B cell (primary cell): ENCODE results near the gene ST3GAL3. TPM values are rescaled to one million over a fixed set of nuclear protein-coding genes. Genes with fewer than 3 reads are reported as not detected.

Experiments used
- ATAC-seq: fragments of 200-7000 bp; cut with Tn5 transposase; one replicate; pipeline ENCODE4 v1.10.0; 2021; ENCODE audit warnings: low read depth, mild to moderate bottlenecking, moderate number of reproducible peaks, moderate library complexity
- CTCF ChIA-PET: fragments of 350-600 bp; sonication (Branson Sonifier 250); formaldehyde crosslinking; loops from one replicate; lab custom pipeline; 2021; ENCODE audit warnings: antibody characterized with exemption, inconsistent platforms; lab: Charles Lee
- POLR2A ChIA-PET: fragments of 350-600 bp; sonication (Branson Sonifier 250); formaldehyde crosslinking; loops from one replicate; lab custom pipeline; 2021; ENCODE audit warnings: antibody characterized with exemption; lab: Charles Lee
- DNase-seq: peaks from one replicate; pipeline ENCODE4 v3.0.0; 2013
- H2AFZ ChIP-seq: 2 replicates; pipeline ENCODE4 v1.6.1; 2012; ENCODE audit warnings: mild to moderate bottlenecking, low read depth, low read length; ENCODE audit not compliant: insufficient read depth, poor library complexity, severe bottlenecking
- H3K27ac ChIP-seq, 2 donors: 1 replicate in 1 of 2; 2 replicates in 1 of 2; pipeline ENCODE4 v1.5.1; 2012 to 2013; ENCODE audit warnings: low read length in 2 of 2, mild to moderate bottlenecking in 2 of 2, moderate library complexity in 1 of 2
- H3K27me3 ChIP-seq, 4 experiments: fragments of 200-600 bp in 1 of 4; sonication (generic) in 1 of 4; replicated peaks in 1 of 4; 1 replicate in 2 of 4; 2 replicates in 2 of 4; pipeline versions ENCODE4 v1.6.1 to v1.7.0; 2013 to 2016; ENCODE audit warnings: low read length in 3 of 4, mild to moderate bottlenecking in 2 of 4, mixed read lengths in 1 of 4, moderate library complexity in 1 of 4; ENCODE audit not compliant: insufficient read depth in 4 of 4, control insufficient read depth in 3 of 4; ENCODE audit errors: control extremely low read depth in 1 of 4
- H3K36me3 ChIP-seq, 2 experiments: replicated peaks in 1 of 2; 1 replicate in 1 of 2; 2 replicates in 1 of 2; pipeline versions ENCODE4 v1.6.1 to v1.7.1; 2013; ENCODE audit warnings: low read length in 1 of 2; ENCODE audit not compliant: insufficient read depth in 2 of 2, control insufficient read depth in 1 of 2; ENCODE audit errors: control extremely low read depth in 1 of 2, extremely low read depth in 1 of 2
- H3K4me1 ChIP-seq, 2 donors: fragments of 200-600 bp in 1 of 2; sonication (generic) in 1 of 2; 1 replicate in 1 of 2; 2 replicates in 1 of 2; pipeline versions ENCODE4 v1.5.1 to v1.6.1; 2013 to 2017; ENCODE audit warnings: low read length in 2 of 2; ENCODE audit not compliant: control insufficient read depth in 2 of 2, insufficient read depth in 2 of 2
- H3K4me2 ChIP-seq: replicated peaks from 2 replicates; pipeline ENCODE3; 2012; ENCODE audit warnings: mild to moderate bottlenecking, low read depth, low read length; ENCODE audit not compliant: poor library complexity, severe bottlenecking
- H3K4me3 ChIP-seq, 5 experiments: fragments of 200-600 bp in 1 of 5; sonication (generic) in 1 of 5; 1 replicate in 3 of 5; 2 replicates in 2 of 5; pipeline versions ENCODE4 v1.5.1 to v1.7.0; 2011 to 2016; ENCODE audit warnings: low read length in 4 of 5, mild to moderate bottlenecking in 4 of 5, low read depth in 2 of 5, control low read depth in 1 of 5, moderate library complexity in 1 of 5; ENCODE audit not compliant: insufficient read depth in 1 of 5; ENCODE audit errors: control extremely low read depth in 1 of 5, extremely low read depth in 1 of 5
- H3K79me2 ChIP-seq: fragments of 200-600 bp; sonication (generic); one replicate; pipeline ENCODE4 v1.6.0; 2016; ENCODE audit warnings: low read length; ENCODE audit not compliant: control insufficient read depth, insufficient read depth
- H3K9ac ChIP-seq: fragments of 200-600 bp; sonication (generic); 2 replicates; pipeline ENCODE4 v1.6.1; 2017; ENCODE audit warnings: mild to moderate bottlenecking, low read length, moderate library complexity
- H3K9me3 ChIP-seq, 3 donors: one replicate each; pipeline versions ENCODE4 v1.6.1 to v1.7.1; 2013; ENCODE audit warnings: low read length in 2 of 3; ENCODE audit not compliant: control insufficient read depth in 2 of 3, insufficient read depth in 1 of 3; ENCODE audit errors: control extremely low read depth in 1 of 3
- H4K20me1 ChIP-seq: 2 replicates; pipeline ENCODE4 v1.6.0; 2012; ENCODE audit warnings: mild to moderate bottlenecking, low read length; ENCODE audit not compliant: insufficient read depth, control insufficient read depth, poor library complexity, severe bottlenecking
- H3K27ac Mint-ChIP-seq: one replicate; pipeline ENCODE4 v1.8.0; 2021; ENCODE audit warnings: mixed read lengths
- H3K27me3 Mint-ChIP-seq: one replicate; pipeline ENCODE4 v1.8.0; 2021; ENCODE audit warnings: mixed read lengths
- H3K4me1 Mint-ChIP-seq: one replicate; pipeline ENCODE4 v1.8.0; 2021; ENCODE audit warnings: mixed read lengths
- H3K4me3 Mint-ChIP-seq: one replicate; pipeline ENCODE4 v1.8.0; 2021; ENCODE audit warnings: mixed read lengths
- H3K9me3 Mint-ChIP-seq: one replicate; pipeline ENCODE4 v1.8.0; 2022; ENCODE audit warnings: mixed read lengths; ENCODE audit not compliant: insufficient read depth
- CTCF ChIP-seq: fragments of 200-600 bp; IDR thresholded peaks from one replicate; pipeline ENCODE4 v1.8.0; 2022; ENCODE audit warnings: antibody characterized with exemption, mild to moderate bottlenecking
- EZH2 ChIP-seq: IDR thresholded peaks from 2 replicates; pipeline ENCODE4 v1.6.1; 2012; ENCODE audit warnings: borderline replicate concordance, low read depth, mild to moderate bottlenecking, moderate library complexity, low read length; ENCODE audit not compliant: insufficient read depth, poor library complexity, severe bottlenecking
- WGBS: methylation state at CpG from one replicate; pipeline ENCODE4 v1.1.5; 2013; ENCODE audit warnings: missing lambda C conversion rate; ENCODE audit not compliant: insufficient coverage; 5-methylcytosine and 5-hydroxymethylcytosine counted together
- intact Hi-C: fragments of 100-400 bp; cut with micrococcal nuclease; formaldehyde crosslinking; loops from one replicate; pipeline ENCODE4 v1.10.0; 2022
- polyA plus RNA-seq: library from polyadenylated mRNA; depleted of rRNA; stranded (reverse); fragments of >200 nt; gene quantifications from 2 replicates; pipeline ENCODE4 v1.2.3, GENCODE V29; 2012
- small RNA-seq: library from RNA; depleted of rRNA; stranded (forward); fragments of <200 nt; gene quantifications from one replicate; pipeline ENCODE3, GENCODE V24; 2012; ENCODE audit warnings: low replicate concordance, low read depth; ENCODE audit not compliant: insufficient read length
- total RNA-seq, 2 donors: library from RNA; stranded (reverse); fragments of 120-200 nt in 1 of 2; gene quantifications; 1 replicate in 1 of 2; 2 replicates in 1 of 2; pipeline versions ENCODE4 v1.2.3 to v1.2.4, GENCODE V29; 2013 to 2022

The ST3GAL3 gene
- total and polyA plus RNA-seq, 2 donors (not counting 1 experiment from before 2014, with no cell fraction given): 16.8 to 31.4 TPM

- intact Hi-C loops: no loop called here
- ChIA-PET CTCF (interaction anchor here (1.2 kb wide), 1 partner anchor 56 kb away, joined by 3 read pairs; no protein-coding TSS in a partner anchor), POLR2A (interaction anchor here (0.5 kb wide), 1 partner anchor 45 kb away, joined by 3 read pairs; no protein-coding TSS in a partner anchor)
- H3K9ac ChIP-seq: peak overlapping the region; percentile 63
- no peaks in the 10 kb centered on the region for H3K9me3 ChIP-seq
- Mint-ChIP-seq H3K9me3 (no peaks in the 10 kb centered on the region), H3K27me3 (no peaks in the 10 kb centered on the region), H3K4me1 (peaks cover 51% of the 10 kb centered on the region), H3K27ac (peak overlapping the region; percentile 2), H3K4me3 (peak overlapping the region; percentile 93)
- ATAC-seq (no peak), DNase-seq (peak; percentile 35)
- peak overlapping the region; percentile 90 for H3K4me2 ChIP-seq
- no peak overlapping the region for H3K27ac ChIP-seq
- H3K4me3 ChIP-seq: peak overlapping the region in 1 of 5 experiments; percentile 41
- H3K4me1 ChIP-seq: peaks cover 32 to 57% of the 10 kb centered on the region in 2 donors
- peaks cover 0 to 23% of the 10 kb centered on the region in 2 experiments for H3K36me3 ChIP-seq
- H4K20me1 ChIP-seq: peaks cover 33% of the 10 kb centered on the region
- 84% methylated on average over 10 of the region's 13 CpGs for WGBS
- peaks cover 10% of the 10 kb centered on the region for H3K79me2 ChIP-seq
- peak overlapping the region; percentile 77 for H2AFZ ChIP-seq
- TF ChIP-seq EZH2: no peak
- TF ChIP-seq CTCF: no peak
- H3K27me3 ChIP-seq: no peaks in the 10 kb centered on the region
These were observed 273.2 kb downstream of the ST3GAL3 start for GRCh38 chr1:43980255-43981134.

Small RNA genes within 50 kb of the gene (small RNA-seq; reads per million reads assigned to genes)
- gene AL451062.2 (not detected), gene RF00026 (not detected)

Other genes starting within 250 kb of the ST3GAL3 start
- 0.07 and 0.22 TPM in 2 replicates for gene PTPRF, start 176.7 kb upstream of the ST3GAL3 start, total RNA-seq
- 0.12 and 0.13 TPM in 2 replicates for gene PTPRF, start 176.7 kb upstream of the ST3GAL3 start, polyA plus RNA-seq
- 52.2 and 57.0 TPM in 2 replicates for gene KDM4A, start 57.4 kb upstream of the ST3GAL3 start, total RNA-seq
- 12.2 and 20.2 TPM in 2 replicates for gene KDM4A, start 57.4 kb upstream of the ST3GAL3 start, polyA plus RNA-seq
- gene ARTN, start 226.3 kb downstream of the ST3GAL3 start, total RNA-seq: 0.53 and 0.64 TPM in 2 replicates
- 0.13 and 0.29 TPM in 2 replicates for gene ARTN, start 226.3 kb downstream of the ST3GAL3 start, polyA plus RNA-seq
- gene IPO13, start 239.4 kb downstream of the ST3GAL3 start, total RNA-seq: 17.1 and 19.7 TPM in 2 replicates
- gene IPO13, start 239.4 kb downstream of the ST3GAL3 start, polyA plus RNA-seq: 18.7 and 22.4 TPM in 2 replicates